Neural cell (in vitro differentiated cells): ENCODE results near the gene CIDEA. TPM values are rescaled to one million over a fixed set of nuclear protein-coding genes. Genes with fewer than 3 reads are reported as not detected.

Experiments used
- H2AFZ ChIP-seq: fragments of 200-600, 300-800 bp; sonication (generic), shearing (Covaris generic); 2 replicates; pipeline ENCODE4 v1.6.0; 2014; ENCODE audit warnings: low read depth, mild to moderate bottlenecking, antibody characterized with exemption, low read length, moderate library complexity
- H3F3A ChIP-seq: fragments of 200-600 bp; shearing (Covaris generic); 2 replicates; pipeline ENCODE4 v1.6.1; 2016; ENCODE audit warnings: mild to moderate bottlenecking, moderate library complexity, mixed read lengths, antibody characterized with exemption, low read length; ENCODE audit not compliant: insufficient read depth, poor library complexity, severe bottlenecking
- H3K27ac ChIP-seq: fragments of 200-600, 300-800 bp; sonication (generic), shearing (Covaris generic); 2 replicates; pipeline ENCODE4 v1.5.1; 2014; ENCODE audit warnings: mild to moderate bottlenecking, low read length, moderate library complexity
- H3K27me3 ChIP-seq: fragments of 300-800, 200-600 bp; sonication (generic), shearing (Covaris generic); 2 replicates; pipeline ENCODE4 v1.6.0; 2014; ENCODE audit warnings: mild to moderate bottlenecking, low read depth, low read length, moderate library complexity; ENCODE audit not compliant: insufficient read depth
- H3K36me3 ChIP-seq: fragments of 300-800, 200-600 bp; sonication (generic), shearing (Covaris generic); 2 replicates; pipeline ENCODE4 v1.5.1; 2014; ENCODE audit warnings: mild to moderate bottlenecking, antibody characterized with exemption, low read length, moderate library complexity; ENCODE audit not compliant: insufficient read depth
- H3K4me2 ChIP-seq: fragments of 300-800, 200-600 bp; sonication (generic), shearing (Covaris generic); 2 replicates; pipeline ENCODE4 v1.6.0; 2014; ENCODE audit warnings: mild to moderate bottlenecking, low read length
- H3K4me3 ChIP-seq: fragments of 300-800, 200-600 bp; sonication (generic), shearing (Covaris generic); 2 replicates; pipeline ENCODE4 v1.5.1; 2014; ENCODE audit warnings: mild to moderate bottlenecking, low read length, moderate library complexity
- H3K79me2 ChIP-seq: fragments of 200-600 bp; shearing (Covaris generic); replicated peaks from 2 replicates; pipeline ENCODE4 v1.6.0; 2014; ENCODE audit warnings: mild to moderate bottlenecking, low read length, moderate library complexity; ENCODE audit not compliant: insufficient read depth
- H3K9ac ChIP-seq: fragments of 300-800, 200-600 bp; sonication (generic), shearing (Covaris generic); 2 replicates; pipeline ENCODE4 v1.6.1; 2016; ENCODE audit warnings: mild to moderate bottlenecking, low read length, mixed read lengths
- H3K9me2 ChIP-seq: fragments of 200-600 bp; shearing (Covaris generic); 2 replicates; pipeline ENCODE4 v1.6.1; 2016; ENCODE audit warnings: mild to moderate bottlenecking, low read length, mixed read lengths; ENCODE audit not compliant: insufficient read depth
- H3K9me3 ChIP-seq: fragments of 200-600, 300-800 bp; sonication (generic), shearing (Covaris generic); 2 replicates; pipeline ENCODE4 v1.6.1; 2016; ENCODE audit warnings: mild to moderate bottlenecking, mixed run types, low read length, moderate library complexity, mixed read lengths
- H4K20me1 ChIP-seq: fragments of 200-600 bp; shearing (Covaris generic); 2 replicates; pipeline ENCODE4 v1.6.1; 2016; ENCODE audit warnings: mild to moderate bottlenecking, mixed run types; ENCODE audit not compliant: insufficient read depth
- EP300 ChIP-seq: fragments of 450-650 bp; conservative IDR thresholded peaks from 2 replicates; pipeline ENCODE4 v1.6.1; 2014; ENCODE audit warnings: antibody characterized with exemption, mild to moderate bottlenecking, moderate library complexity; ENCODE audit not compliant: poor library complexity, severe bottlenecking
- EZH2 ChIP-seq: fragments of 200-600, 300-800 bp; shearing (Covaris generic), sonication (generic); IDR thresholded peaks from 2 replicates; pipeline ENCODE4 v1.6.1; 2014; ENCODE audit warnings: antibody characterized with exemption, low read length, borderline replicate concordance, mild to moderate bottlenecking; ENCODE audit not compliant: insufficient read depth, poor library complexity, severe bottlenecking
- MXI1 ChIP-seq: fragments of 450-650 bp; conservative IDR thresholded peaks from 2 replicates; pipeline ENCODE4 v1.6.1; 2014; ENCODE audit warnings: antibody characterized with exemption, mild to moderate bottlenecking; ENCODE audit not compliant: poor library complexity, severe bottlenecking
- POLR2AphosphoS5 ChIP-seq: IDR thresholded peaks from 2 replicates; pipeline ENCODE4 v1.6.1; 2012
- RAD21 ChIP-seq: fragments of 450-650 bp; conservative IDR thresholded peaks from 2 replicates; pipeline ENCODE4 v1.6.1; 2014; ENCODE audit warnings: antibody characterized with exemption, mild to moderate bottlenecking, moderate library complexity
- SMC3 ChIP-seq: fragments of 450-650 bp; conservative IDR thresholded peaks from 2 replicates; pipeline ENCODE4 v1.6.1; 2014; ENCODE audit warnings: antibody characterized with exemption, mild to moderate bottlenecking, moderate library complexity; ENCODE audit not compliant: poor library complexity
- TAF1 ChIP-seq: IDR thresholded peaks from 2 replicates; pipeline ENCODE4 v1.6.1; 2012; ENCODE audit warnings: low read depth
- polyA plus RNA-seq: library from polyadenylated mRNA; depleted of rRNA; stranded (reverse); fragments of >200 nt; gene quantifications from 2 replicates; pipeline ENCODE4 v1.2.3, GENCODE V29; 2014
- TF ChIP-seq, protein P1 (sequence below): fragments of 450-650 bp; IDR thresholded peaks from 2 replicates; pipeline ENCODE4 v1.5.1; 2014; ENCODE audit warnings: antibody characterized with exemption, mild to moderate bottlenecking, moderate library complexity; ENCODE audit not compliant: poor library complexity, severe bottlenecking
- TF ChIP-seq, protein P2 (sequence below): IDR thresholded peaks from 2 replicates; pipeline ENCODE4 v1.6.1; 2012; ENCODE audit warnings: borderline replicate concordance

Gene CIDEA
- polyA plus RNA-seq, 1 donor from 2014 or later: not detected

GRCh38 chr18:12296457-12296856 lies 42.3 kb downstream of the CIDEA start:
- no peaks in the 10 kb centered on the region for H3K79me2 ChIP-seq
- H3K27ac ChIP-seq: no peak overlapping the region
- no peaks in the 10 kb centered on the region for H3F3A ChIP-seq
- no peaks in the 10 kb centered on the region for H3K9me2 ChIP-seq
- no peak overlapping the region for H3K4me2 ChIP-seq
- H3K9ac ChIP-seq: no peak overlapping the region
- TF ChIP-seq, protein P1, sequence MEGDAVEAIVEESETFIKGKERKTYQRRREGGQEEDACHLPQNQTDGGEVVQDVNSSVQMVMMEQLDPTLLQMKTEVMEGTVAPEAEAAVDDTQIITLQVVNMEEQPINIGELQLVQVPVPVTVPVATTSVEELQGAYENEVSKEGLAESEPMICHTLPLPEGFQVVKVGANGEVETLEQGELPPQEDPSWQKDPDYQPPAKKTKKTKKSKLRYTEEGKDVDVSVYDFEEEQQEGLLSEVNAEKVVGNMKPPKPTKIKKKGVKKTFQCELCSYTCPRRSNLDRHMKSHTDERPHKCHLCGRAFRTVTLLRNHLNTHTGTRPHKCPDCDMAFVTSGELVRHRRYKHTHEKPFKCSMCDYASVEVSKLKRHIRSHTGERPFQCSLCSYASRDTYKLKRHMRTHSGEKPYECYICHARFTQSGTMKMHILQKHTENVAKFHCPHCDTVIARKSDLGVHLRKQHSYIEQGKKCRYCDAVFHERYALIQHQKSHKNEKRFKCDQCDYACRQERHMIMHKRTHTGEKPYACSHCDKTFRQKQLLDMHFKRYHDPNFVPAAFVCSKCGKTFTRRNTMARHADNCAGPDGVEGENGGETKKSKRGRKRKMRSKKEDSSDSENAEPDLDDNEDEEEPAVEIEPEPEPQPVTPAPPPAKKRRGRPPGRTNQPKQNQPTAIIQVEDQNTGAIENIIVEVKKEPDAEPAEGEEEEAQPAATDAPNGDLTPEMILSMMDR: no peak
- TF ChIP-seq EP300 (no peak), MXI1 (no peak), TAF1 (no peak), SMC3 (no peak), EZH2 (no peak), RAD21 (no peak)
- TF ChIP-seq, protein P2, sequence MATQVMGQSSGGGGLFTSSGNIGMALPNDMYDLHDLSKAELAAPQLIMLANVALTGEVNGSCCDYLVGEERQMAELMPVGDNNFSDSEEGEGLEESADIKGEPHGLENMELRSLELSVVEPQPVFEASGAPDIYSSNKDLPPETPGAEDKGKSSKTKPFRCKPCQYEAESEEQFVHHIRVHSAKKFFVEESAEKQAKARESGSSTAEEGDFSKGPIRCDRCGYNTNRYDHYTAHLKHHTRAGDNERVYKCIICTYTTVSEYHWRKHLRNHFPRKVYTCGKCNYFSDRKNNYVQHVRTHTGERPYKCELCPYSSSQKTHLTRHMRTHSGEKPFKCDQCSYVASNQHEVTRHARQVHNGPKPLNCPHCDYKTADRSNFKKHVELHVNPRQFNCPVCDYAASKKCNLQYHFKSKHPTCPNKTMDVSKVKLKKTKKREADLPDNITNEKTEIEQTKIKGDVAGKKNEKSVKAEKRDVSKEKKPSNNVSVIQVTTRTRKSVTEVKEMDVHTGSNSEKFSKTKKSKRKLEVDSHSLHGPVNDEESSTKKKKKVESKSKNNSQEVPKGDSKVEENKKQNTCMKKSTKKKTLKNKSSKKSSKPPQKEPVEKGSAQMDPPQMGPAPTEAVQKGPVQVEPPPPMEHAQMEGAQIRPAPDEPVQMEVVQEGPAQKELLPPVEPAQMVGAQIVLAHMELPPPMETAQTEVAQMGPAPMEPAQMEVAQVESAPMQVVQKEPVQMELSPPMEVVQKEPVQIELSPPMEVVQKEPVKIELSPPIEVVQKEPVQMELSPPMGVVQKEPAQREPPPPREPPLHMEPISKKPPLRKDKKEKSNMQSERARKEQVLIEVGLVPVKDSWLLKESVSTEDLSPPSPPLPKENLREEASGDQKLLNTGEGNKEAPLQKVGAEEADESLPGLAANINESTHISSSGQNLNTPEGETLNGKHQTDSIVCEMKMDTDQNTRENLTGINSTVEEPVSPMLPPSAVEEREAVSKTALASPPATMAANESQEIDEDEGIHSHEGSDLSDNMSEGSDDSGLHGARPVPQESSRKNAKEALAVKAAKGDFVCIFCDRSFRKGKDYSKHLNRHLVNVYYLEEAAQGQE: no peak
- no peaks in the 10 kb centered on the region for H4K20me1 ChIP-seq
- H3K9me3 ChIP-seq: no peaks in the 10 kb centered on the region
- no peaks in the 10 kb centered on the region for H3K27me3 ChIP-seq
- no peak overlapping the region for H2AFZ ChIP-seq
- H3K4me3 ChIP-seq: no peak overlapping the region
- H3K36me3 ChIP-seq: no peaks in the 10 kb centered on the region

GRCh38 chr18:12299862-12300261 lies 45.7 kb downstream of the CIDEA start:
- TF ChIP-seq, protein P1: no peak
- TF ChIP-seq EZH2 (no peak), EP300 (no peak), POLR2AphosphoS5 (no peak), RAD21 (no peak)
- TF ChIP-seq, protein P2: no peak
- H3K27me3 ChIP-seq: peaks cover 3% of the 10 kb centered on the region
- H3K36me3 ChIP-seq: no peaks in the 10 kb centered on the region

More at GRCh38 chr18:12299862-12300261, 45.7 kb downstream of the CIDEA start:
- no peaks in the 10 kb centered on the region for H3F3A ChIP-seq
- H3K4me2 ChIP-seq: no peak overlapping the region
- H3K27ac ChIP-seq: no peak overlapping the region
- H3K9me2 ChIP-seq: no peaks in the 10 kb centered on the region
- no peak overlapping the region for H2AFZ ChIP-seq
- no peaks in the 10 kb centered on the region for H3K9me3 ChIP-seq
- no peaks in the 10 kb centered on the region for H3K79me2 ChIP-seq
- no peak overlapping the region for H3K9ac ChIP-seq
- no peaks in the 10 kb centered on the region for H4K20me1 ChIP-seq
- no peak overlapping the region for H3K4me3 ChIP-seq
